K562 (cell line): Measurements from ENCODE around the gene ZNF609. TPM values are rescaled to one million over a fixed set of nuclear protein-coding genes. Genes with fewer than 3 reads are reported as not detected.

ENCODE experiments used
- ATAC-seq: fragments of 200-7000 bp; cut with Tn5 transposase; 3 replicates; pipeline ENCODE4 v1.9.1; 2020; ENCODE audit warnings: moderate library complexity
- BruUV-seq: library from RNA; stranded (reverse); fragments of 400-500 nt; replicated peaks from 2 replicates; lab custom pipeline; 2021; lab: Mats Ljungman, UMichigan
- CTCF ChIA-PET: fragments of 300-600 bp; formaldehyde crosslinking; extraction: SDS; loops from one replicate; lab custom pipeline; 2021; ENCODE audit warnings: low intra/inter-chr PET ratio; lab: Yijun Ruan, JAX
- POLR2A ChIA-PET: fragments of 300-600, 350-650 bp; sonication (Branson Sonifier 250); formaldehyde crosslinking; extraction: SDS; loops from one replicate; lab custom pipeline; 2021; ENCODE audit warnings: antibody characterized with exemption, inconsistent platforms; lab: Yijun Ruan, JAX
- DNase-seq, 4 experiments: peaks; one replicate each; pipeline versions ENCODE4 v3.0.0 to v3.0.0-alpha.2; 2011 to 2018; ENCODE audit warnings: low spot score in 3 of 4, mixed read lengths in 3 of 4; ENCODE audit errors: extremely low read depth in 1 of 4
- FAIRE-seq: peaks from 2 replicates; lab custom pipeline; 2011; peaks lifted over from hg19 to GRCh38; lab: Jason Lieb, UNC
- H2AFZ ChIP-seq: 2 replicates; pipeline ENCODE4 v1.6.0; 2011; ENCODE audit warnings: low read depth, low read length, control low read depth, inconsistent platforms
- H3K27ac ChIP-seq: fragments of 200-600 bp; 3 replicates; pipeline ENCODE4 v1.8.0; 2011; ENCODE audit warnings: low read depth, mild to moderate bottlenecking, control low read depth, inconsistent platforms, low read length, moderate library complexity, mixed read lengths; ENCODE audit errors: extremely low read depth
- H3K27me3 ChIP-seq, 2 experiments: fragments of 300-600 bp in 1 of 2; 2 replicates in 1 of 2; 3 replicates in 1 of 2; pipeline versions ENCODE4 v1.6.0 to v1.8.0; 2011; ENCODE audit warnings: inconsistent platforms in 2 of 2, low read length in 2 of 2, mild to moderate bottlenecking in 1 of 2, mixed read lengths in 1 of 2, moderate library complexity in 1 of 2; ENCODE audit not compliant: control insufficient read depth in 2 of 2, insufficient read depth in 2 of 2
- H3K36me3 ChIP-seq: fragments of 300-600 bp; 3 replicates; pipeline ENCODE4 v1.8.0; 2011; ENCODE audit warnings: mild to moderate bottlenecking, low read length, inconsistent platforms; ENCODE audit not compliant: control insufficient read depth, insufficient read depth
- H3K4me1 ChIP-seq, 2 experiments: fragments of 200-600 bp in 1 of 2; replicated peaks in 1 of 2; 2 replicates in 1 of 2; 3 replicates in 1 of 2; pipeline versions ENCODE4 v1.5.1 to v1.8.0; 2011; ENCODE audit warnings: inconsistent platforms in 2 of 2, low read length in 2 of 2, mild to moderate bottlenecking in 1 of 2, mixed read lengths in 1 of 2, moderate library complexity in 1 of 2; ENCODE audit not compliant: control insufficient read depth in 2 of 2, insufficient read depth in 2 of 2
- H3K4me2 ChIP-seq: 2 replicates; pipeline ENCODE4 v1.6.1; 2011; ENCODE audit warnings: low read length, control low read depth, inconsistent platforms, mixed read lengths; ENCODE audit not compliant: insufficient read depth
- H3K4me3 ChIP-seq: fragments of 200-600 bp; sonication (generic), shearing (Covaris generic); 2 replicates; pipeline ENCODE4 v1.5.1; 2016; ENCODE audit warnings: control low read depth, inconsistent platforms
- H3K79me2 ChIP-seq: fragments of 200-600 bp; 3 replicates; pipeline ENCODE4 v1.8.0; 2011; ENCODE audit warnings: low read length, inconsistent platforms; ENCODE audit not compliant: control insufficient read depth, insufficient read depth
- H3K9ac ChIP-seq, 2 experiments: 2 replicates each; pipeline versions ENCODE4 v1.6.0 to v1.6.1; 2011; ENCODE audit warnings: low read depth in 2 of 2, low read length in 2 of 2, control low read depth in 1 of 2, inconsistent platforms in 1 of 2, mild to moderate bottlenecking in 1 of 2, mixed read lengths in 1 of 2; ENCODE audit not compliant: insufficient read depth in 1 of 2
- H3K9me1 ChIP-seq: one replicate; pipeline ENCODE4 v1.6.0; 2011; ENCODE audit warnings: inconsistent platforms, mild to moderate bottlenecking, low read length, moderate library complexity; ENCODE audit not compliant: control insufficient read depth, insufficient read depth
- H3K9me3 ChIP-seq: replicated peaks from 2 replicates; pipeline ENCODE4 v1.5.1; 2011; ENCODE audit warnings: low read depth, low read length, inconsistent platforms; ENCODE audit not compliant: control insufficient read depth, insufficient read depth
- H4K20me1 ChIP-seq: replicated peaks from 2 replicates; pipeline ENCODE4 v1.6.1; 2011; ENCODE audit warnings: low read length, inconsistent platforms, mixed read lengths; ENCODE audit not compliant: control insufficient read depth, insufficient read depth
- ASH1L ChIP-seq: fragments of 450-650 bp; IDR thresholded peaks from 2 replicates; pipeline ENCODE4 v1.6.1; 2018; ENCODE audit warnings: borderline replicate concordance, mild to moderate bottlenecking, low read depth; ENCODE audit not compliant: partially characterized antibody
- BCOR ChIP-seq: fragments of 450-650 bp; IDR thresholded peaks from 2 replicates; pipeline ENCODE4 v1.6.1; 2016
- E2F3 ChIP-seq: fragments of 250-450 bp; sonication (Bioruptor Pico); IDR thresholded peaks from 2 replicates; pipeline ENCODE4 v1.4.0; 2020; ENCODE audit warnings: mild to moderate bottlenecking
- ELF4 ChIP-seq: fragments of 450-650 bp; formaldehyde crosslinking; IDR thresholded peaks from 2 replicates; pipeline ENCODE4 v1.4.0; 2022; ENCODE audit warnings: missing genetic modification characterization
- FIP1L1 ChIP-seq: fragments of 200-400 bp; formaldehyde crosslinking; IDR thresholded peaks from 2 replicates; pipeline ENCODE4 v1.6.1; 2018; ENCODE audit warnings: mild to moderate bottlenecking, low read depth, low read length; ENCODE audit not compliant: poor library complexity, severe bottlenecking
- ILF3 ChIP-seq: fragments of 450-650 bp; IDR thresholded peaks from 2 replicates; pipeline ENCODE4 v1.6.1; 2018; ENCODE audit warnings: antibody characterized with exemption, mild to moderate bottlenecking, moderate library complexity, borderline replicate concordance
- KDM4B ChIP-seq, 2 experiments: fragments of 450-650 bp in 1 of 2; sonication (generic) in 1 of 2; IDR thresholded peaks; 2 replicates each; pipeline ENCODE4 v1.6.1; 2016 to 2017; ENCODE audit warnings: borderline replicate concordance in 2 of 2, antibody characterized with exemption in 1 of 2, low read depth in 1 of 2, mild to moderate bottlenecking in 1 of 2
- POU5F1 ChIP-seq: fragments of 150-350 bp; IDR thresholded peaks from 2 replicates; pipeline ENCODE4 v1.6.1; 2014; ENCODE audit warnings: borderline replicate concordance, low read length, low read depth, mild to moderate bottlenecking; ENCODE audit not compliant: partially characterized antibody
- RBM17 ChIP-seq: fragments of 200-400 bp; formaldehyde crosslinking; IDR thresholded peaks from 2 replicates; pipeline ENCODE4 v1.6.1; 2017; ENCODE audit warnings: low read depth, mild to moderate bottlenecking, low read length, borderline replicate concordance
- SMAD3 ChIP-seq: fragments of 450-650 bp; formaldehyde crosslinking; conservative IDR thresholded peaks from 2 replicates; pipeline ENCODE4 v1.4.0; 2020; ENCODE audit warnings: mild to moderate bottlenecking
- YBX1 ChIP-seq: fragments of 450-650 bp; IDR thresholded peaks from 2 replicates; pipeline ENCODE4 v1.7.1; 2016; ENCODE audit warnings: mild to moderate bottlenecking
- ZNF124 ChIP-seq: sonication (generic); formaldehyde crosslinking; IDR thresholded peaks from 2 replicates; pipeline ENCODE4 v1.8.1; 2022; ENCODE audit warnings: missing genetic modification reagents
- in situ Hi-C: fragments of 300-500 bp; cut with MboI; formaldehyde crosslinking; loops from 4 replicates; pipeline ENCODE4 v1.15.0; 2018; ENCODE audit warnings: inconsistent platforms, mixed read lengths
- intact Hi-C: fragments of 100-400 bp; cut with micrococcal nuclease; formaldehyde crosslinking; loops from 2 replicates; pipeline ENCODE4 v1.14.2; 2022
- polyA plus RNA-seq, 8 experiments: library from polyadenylated mRNA; depleted of rRNA in 4 of 8; stranded (reverse) in 5 of 8; unstranded in 3 of 8; fragments of >200 nt; fragmentation: Nextera tagmentation in 2 of 8; fragmentation: Illumina TruSeq in 1 of 8; extraction: Ambion mirVana in 2 of 8; extraction: Trizol in 1 of 8; gene quantifications; 2 replicates each; pipeline versions ENCODE4 v1.2.1 to v1.2.3, GENCODE V29; 2011 to 2014; ENCODE audit warnings: inconsistent platforms in 1 of 8, missing spikeins in 1 of 8
- total RNA-seq, 7 experiments: library from RNA; depleted of rRNA in 6 of 7; stranded (reverse); fragments of >200 nt in 6 of 7; fragmentation: Illumina TruSeq in 2 of 7; extraction: Trizol in 2 of 7; gene quantifications; 2 replicates each; pipeline versions ENCODE4 v1.2.1 to v1.2.3, GENCODE V29; 2011 to 2021; ENCODE audit warnings: low replicate concordance in 1 of 7
- TF ChIP-seq, protein P1 (sequence below): fragments of 200-800 bp; sonication (Bioruptor generic); IDR thresholded peaks from 2 replicates; pipeline ENCODE4 v1.6.1; 2017; ENCODE audit warnings: missing genetic modification characterization, missing compliant biosample characterization
- TF ChIP-seq, protein P2 (sequence below): sonication (generic); formaldehyde crosslinking; IDR thresholded peaks from 2 replicates; pipeline ENCODE4 v1.8.0; 2022; ENCODE audit warnings: mild to moderate bottlenecking, missing genetic modification reagents

ZNF609 gene
- total and polyA plus RNA-seq, 9 of the 15 experiments (the other 6 are each of a cell fraction or from before 2014, with no cell fraction given) = 3.0 to 38.7 (median 17.8) TPM

DNA sequence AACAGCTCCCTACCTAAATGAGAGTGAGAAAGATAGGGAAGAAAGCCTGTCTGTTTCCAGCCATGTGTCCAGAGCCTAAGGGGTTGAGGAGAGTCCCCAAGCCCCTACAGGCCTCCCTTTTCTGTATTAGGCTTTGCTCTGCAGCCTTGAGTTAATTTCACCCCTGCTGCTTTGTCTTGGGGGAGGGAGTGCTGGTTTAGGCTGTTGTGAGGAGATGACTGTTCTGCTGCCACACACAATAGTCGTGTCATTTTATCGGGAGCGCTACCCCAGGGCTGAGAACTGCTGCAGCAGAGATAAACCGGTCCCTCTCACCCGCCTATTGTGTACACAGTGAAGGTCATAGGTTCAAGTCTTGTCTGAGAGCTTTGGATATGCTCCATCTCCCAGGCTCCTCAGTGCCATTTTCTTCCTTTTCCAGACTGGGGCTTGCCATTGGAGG, 1.4 kb downstream of the ZNF609 start (continued):
- TF ChIP-seq, protein P1, sequence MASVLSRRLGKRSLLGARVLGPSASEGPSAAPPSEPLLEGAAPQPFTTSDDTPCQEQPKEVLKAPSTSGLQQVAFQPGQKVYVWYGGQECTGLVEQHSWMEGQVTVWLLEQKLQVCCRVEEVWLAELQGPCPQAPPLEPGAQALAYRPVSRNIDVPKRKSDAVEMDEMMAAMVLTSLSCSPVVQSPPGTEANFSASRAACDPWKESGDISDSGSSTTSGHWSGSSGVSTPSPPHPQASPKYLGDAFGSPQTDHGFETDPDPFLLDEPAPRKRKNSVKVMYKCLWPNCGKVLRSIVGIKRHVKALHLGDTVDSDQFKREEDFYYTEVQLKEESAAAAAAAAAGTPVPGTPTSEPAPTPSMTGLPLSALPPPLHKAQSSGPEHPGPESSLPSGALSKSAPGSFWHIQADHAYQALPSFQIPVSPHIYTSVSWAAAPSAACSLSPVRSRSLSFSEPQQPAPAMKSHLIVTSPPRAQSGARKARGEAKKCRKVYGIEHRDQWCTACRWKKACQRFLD (CRISPR knock-in tag) = peak; percentile 86
- TF ChIP-seq ZNF124 (CRISPR knock-in tag) (no peak), POU5F1 (no peak), KDM4B (IDR thresholded peaks at IDR 0.05; ENCODE audit: borderline replicate concordance in 2 of 2, low read depth in 1 of 2) (no peak), ELF4 (no peak)

DNA sequence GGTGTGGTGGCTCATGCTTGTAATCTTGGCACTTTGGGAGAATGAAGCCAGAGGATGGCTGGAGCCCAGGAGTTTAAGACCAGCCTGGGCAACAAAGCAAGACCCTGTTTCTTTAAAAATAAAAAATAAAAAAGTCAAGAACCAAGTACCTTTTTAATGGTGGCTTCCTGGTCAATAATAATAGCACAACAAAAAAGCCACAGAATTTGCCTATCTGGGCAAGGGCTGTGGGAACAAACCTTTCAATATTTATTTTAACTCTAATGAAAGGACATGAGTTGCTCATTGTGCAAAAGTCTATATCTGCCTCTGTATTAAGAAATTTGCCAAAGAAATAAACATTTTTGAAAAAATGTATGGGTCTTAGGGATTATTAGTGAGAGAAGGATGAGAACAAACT, 2.1 kb downstream of the ZNF609 start:
- Histone ChIP-seq H3K9me3 (no peaks in the 10 kb centered on the region), H3K9me1 (no peaks in the 10 kb centered on the region), H3K4me1 (peaks cover 9 to 54% of the 10 kb centered on the region in 2 experiments; a peak in 4 of 5 replicates), H3K36me3 (peaks cover 21% of the 10 kb centered on the region), H3K4me3 (no peak overlapping the region), H4K20me1 (peaks cover 10% of the 10 kb centered on the region; the same call in 1 of the 2 replicates), H3K4me2 (peak overlapping the region; percentile 96), H3K27me3 (no peaks in the 10 kb centered on the region), H2AFZ (no peak overlapping the region), H3K27ac (peak overlapping the region; percentile 88; the same call in 1 of the 3 replicates), H3K79me2 (peaks cover 68% of the 10 kb centered on the region), H3K9ac (no peak overlapping the region)
- ATAC-seq = no peak
- BruUV-seq = no TSS peak
- no peak for DNase-seq
- in situ Hi-C loops (no loop called here), intact Hi-C loops (no loop called here)
- no peak for TF ChIP-seq BCOR
- no peak for TF ChIP-seq SMAD3
- TF ChIP-seq ILF3 = no peak
- no peak for TF ChIP-seq E2F3 (CRISPR knock-in tag)
- no peak for TF ChIP-seq RBM17
- TF ChIP-seq FIP1L1 = no peak
- no peak for TF ChIP-seq YBX1
- no peak for TF ChIP-seq ASH1L
- TF ChIP-seq, protein P2, sequence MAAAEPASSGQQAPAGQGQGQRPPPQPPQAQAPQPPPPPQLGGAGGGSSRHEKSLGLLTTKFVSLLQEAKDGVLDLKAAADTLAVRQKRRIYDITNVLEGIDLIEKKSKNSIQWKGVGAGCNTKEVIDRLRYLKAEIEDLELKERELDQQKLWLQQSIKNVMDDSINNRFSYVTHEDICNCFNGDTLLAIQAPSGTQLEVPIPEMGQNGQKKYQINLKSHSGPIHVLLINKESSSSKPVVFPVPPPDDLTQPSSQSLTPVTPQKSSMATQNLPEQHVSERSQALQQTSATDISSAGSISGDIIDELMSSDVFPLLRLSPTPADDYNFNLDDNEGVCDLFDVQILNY (CRISPR knock-in tag) = no peak
- POLR2A ChIA-PET = interaction anchor here (0.6 to 1.2 kb wide), 5 partner anchors 7 to 1114 kb away, joined by 3 to 4 read pairs (median 4); no protein-coding TSS in a partner anchor
- CTCF ChIA-PET = no interaction called here
- no peak for FAIRE-seq
